Measurements from ENCODE around the gene EMC8. TPM values are rescaled to one million over a fixed set of nuclear protein-coding genes. Genes with fewer than 3 reads are reported as not detected.

The EMC8 gene
- total RNA-seq, 5 donors from 2014 or later (not counting 1 experiment from before 2014, with no cell fraction given), result 27.3 to 34.8 (median 31.1) TPM

- ATAC-seq (replicated peaks in 1 of 4) (no peak), DNase-seq (no peak)
- ChIA-PET POLR2A (no interaction called here), CTCF (no interaction called here)
- H3K4me1 ChIP-seq (ENCODE audit: control insufficient read depth in 1 of 2, extremely low read depth in 1 of 2, insufficient read depth in 2 of 2, low read length in 2 of 2), result no peaks in the 10 kb centered on the region
- no peak overlapping the region for H3K27ac ChIP-seq (ENCODE audit: low read length)
- H3K4me3 ChIP-seq (ENCODE audit: control insufficient read depth in 1 of 2, extremely low read depth in 1 of 2, low read length in 1 of 2), result no peak overlapping the region
- no peaks in the 10 kb centered on the region for H3K9me3 ChIP-seq
- H3K9me3 Mint-ChIP-seq, result no peaks in the 10 kb centered on the region
- 90% methylated on average over 15 of the region's 22 CpGs for WGBS (ENCODE audit: insufficient coverage)
- H3K36me3 ChIP-seq (ENCODE audit: control insufficient read depth in 2 of 2, extremely low read depth in 1 of 2, insufficient read depth in 1 of 2, low read length in 1 of 2), result no peaks in the 10 kb centered on the region
- peaks cover 0 to 74% of the 10 kb centered on the region in 2 experiments for H3K27me3 ChIP-seq (replicated peaks in 1 of 2; ENCODE audit: control insufficient read depth in 2 of 2, extremely low read depth in 1 of 2, insufficient read depth in 2 of 2, low read length in 1 of 2)
- H3K27ac Mint-ChIP-seq, result no peak overlapping the region
- H3K27me3 Mint-ChIP-seq, result peaks cover 27 to 42% of the 10 kb centered on the region in 2 donors
- no peaks in the 10 kb centered on the region for H3K36me3 Mint-ChIP-seq
- H3K4me3 Mint-ChIP-seq, result no peak overlapping the region
- peaks cover 0 to 4% (median 0%) of the 10 kb centered on the region in 3 donors for H3K4me1 Mint-ChIP-seq
Measured at GRCh38 chr16:85835956-85836705, 36.8 kb upstream of the EMC8 start.

GRCh38 chr16:85835227-85835751 is 35.9 kb upstream of the EMC8 start:
- Mint-ChIP-seq H3K4me3 (no peak overlapping the region), H3K27me3 (peaks cover 32 to 47% of the 10 kb centered on the region in 2 donors), H3K36me3 (no peaks in the 10 kb centered on the region), H3K27ac (no peak overlapping the region), H3K9me3 (no peaks in the 10 kb centered on the region), H3K4me1 (peaks cover 0 to 4% (median 0%) of the 10 kb centered on the region in 3 donors)
- no peaks in the 10 kb centered on the region for H3K9me3 ChIP-seq
- 87% methylated on average over 21 of the region's 21 CpGs for WGBS (ENCODE audit: insufficient coverage)
- peaks cover 0 to under 1% of the 10 kb centered on the region in 2 experiments for H3K4me1 ChIP-seq (ENCODE audit: control insufficient read depth in 1 of 2, extremely low read depth in 1 of 2, insufficient read depth in 2 of 2, low read length in 2 of 2)
- POLR2A ChIA-PET, result interaction anchor here in 1 of 2 donors (0.6 kb wide), 1 partner anchor 310 kb away, joined by 8 read pairs; no protein-coding TSS in a partner anchor
- DNase-seq, result no peak
- H3K27ac ChIP-seq (ENCODE audit: low read length), result no peak overlapping the region
- H3K4me3 ChIP-seq (ENCODE audit: control insufficient read depth in 1 of 2, extremely low read depth in 1 of 2, low read length in 1 of 2), result no peak overlapping the region
- ATAC-seq (replicated peaks in 1 of 4), result no peak
- CTCF ChIA-PET, result interaction anchor here in 1 of 2 donors (0.8 kb wide), 1 partner anchor 14 kb away, joined by 4 read pairs; no protein-coding TSS in a partner anchor
- no peaks in the 10 kb centered on the region for H3K36me3 ChIP-seq (ENCODE audit: control insufficient read depth in 2 of 2, extremely low read depth in 1 of 2, insufficient read depth in 1 of 2, low read length in 1 of 2)
- H3K27me3 ChIP-seq (replicated peaks in 1 of 2; ENCODE audit: control insufficient read depth in 2 of 2, extremely low read depth in 1 of 2, insufficient read depth in 2 of 2, low read length in 1 of 2), result peaks cover 0 to 69% of the 10 kb centered on the region in 2 experiments

- no peak overlapping the region for H3K27ac ChIP-seq (ENCODE audit: low read length)
- WGBS (ENCODE audit: insufficient coverage), result 86% methylated on average over 4 of the region's 5 CpGs
- ATAC-seq (replicated peaks in 1 of 4) (no peak), DNase-seq (no peak)
- H3K27me3 Mint-ChIP-seq, result peaks cover 32 to 42% of the 10 kb centered on the region in 2 donors
- no peaks in the 10 kb centered on the region for H3K9me3 Mint-ChIP-seq
- H3K9me3 ChIP-seq, result no peaks in the 10 kb centered on the region
- no peaks in the 10 kb centered on the region for H3K36me3 ChIP-seq (ENCODE audit: control insufficient read depth in 2 of 2, extremely low read depth in 1 of 2, insufficient read depth in 1 of 2, low read length in 1 of 2)
- peaks cover 0 to 69% of the 10 kb centered on the region in 2 experiments for H3K27me3 ChIP-seq (replicated peaks in 1 of 2; ENCODE audit: control insufficient read depth in 2 of 2, extremely low read depth in 1 of 2, insufficient read depth in 2 of 2, low read length in 1 of 2)
- ChIA-PET POLR2A (interaction anchor here in 1 of 2 donors (0.6 kb wide), 1 partner anchor 311 kb away, joined by 8 read pairs; no protein-coding TSS in a partner anchor), CTCF (interaction anchor here in 1 of 2 donors (0.8 kb wide), 1 partner anchor 13 kb away, joined by 4 read pairs; no protein-coding TSS in a partner anchor)
- H3K4me1 ChIP-seq (ENCODE audit: control insufficient read depth in 1 of 2, extremely low read depth in 1 of 2, insufficient read depth in 2 of 2, low read length in 2 of 2), result peaks cover 0 to 6% of the 10 kb centered on the region in 2 experiments
- H3K36me3 Mint-ChIP-seq, result no peaks in the 10 kb centered on the region
- no peak overlapping the region for H3K4me3 ChIP-seq (ENCODE audit: control insufficient read depth in 1 of 2, extremely low read depth in 1 of 2, low read length in 1 of 2)
- no peak overlapping the region for H3K27ac Mint-ChIP-seq
- no peak overlapping the region for H3K4me3 Mint-ChIP-seq
- H3K4me1 Mint-ChIP-seq, result peaks cover 0 to 4% (median 2%) of the 10 kb centered on the region in 3 donors
Measured at GRCh38 chr16:85834741-85835140, 35.4 kb upstream of the EMC8 start.

- POLR2A ChIA-PET, result no interaction called here
- no peak overlapping the region for H3K4me3 ChIP-seq (ENCODE audit: control insufficient read depth in 1 of 2, extremely low read depth in 1 of 2, low read length in 1 of 2)
- no peak for DNase-seq
- ATAC-seq (replicated peaks in 1 of 4), result no peak
- CTCF ChIA-PET, result no interaction called here
- H3K4me1 ChIP-seq (ENCODE audit: control insufficient read depth in 1 of 2, extremely low read depth in 1 of 2, insufficient read depth in 2 of 2, low read length in 2 of 2), result peaks cover 0 to 13% of the 10 kb centered on the region in 2 experiments
- Mint-ChIP-seq H3K4me1 (peaks cover 11 to 14% (median 12%) of the 10 kb centered on the region in 3 donors), H3K27me3 (peaks cover 25 to 50% of the 10 kb centered on the region in 2 donors), H3K4me3 (no peak overlapping the region), H3K9me3 (no peaks in the 10 kb centered on the region), H3K36me3 (no peaks in the 10 kb centered on the region), H3K27ac (peak overlapping the region in 1 of 2 donors; percentile 11)
- no peaks in the 10 kb centered on the region for H3K9me3 ChIP-seq
- 85% methylated on average over 11 of the region's 22 CpGs for WGBS (ENCODE audit: insufficient coverage)
- no peaks in the 10 kb centered on the region for H3K36me3 ChIP-seq (ENCODE audit: control insufficient read depth in 2 of 2, extremely low read depth in 1 of 2, insufficient read depth in 1 of 2, low read length in 1 of 2)
- peaks cover 0 to 62% of the 10 kb centered on the region in 2 experiments for H3K27me3 ChIP-seq (replicated peaks in 1 of 2; ENCODE audit: control insufficient read depth in 2 of 2, extremely low read depth in 1 of 2, insufficient read depth in 2 of 2, low read length in 1 of 2)
- H3K27ac ChIP-seq (ENCODE audit: low read length), result no peak overlapping the region
Measured at GRCh38 chr16:85833219-85833920, 34.0 kb upstream of the EMC8 start.

GRCh38 chr16:85832570-85833218 is 33.4 kb upstream of the EMC8 start:
- Mint-ChIP-seq H3K36me3 (no peaks in the 10 kb centered on the region), H3K9me3 (no peaks in the 10 kb centered on the region), H3K4me1 (peaks cover 11 to 14% (median 12%) of the 10 kb centered on the region in 3 donors), H3K4me3 (no peak overlapping the region), H3K27me3 (peaks cover 25 to 48% of the 10 kb centered on the region in 2 donors), H3K27ac (peak overlapping the region in 1 of 2 donors; percentile 38)
- ChIA-PET POLR2A (no interaction called here), CTCF (no interaction called here)
- Histone ChIP-seq H3K9me3 (no peaks in the 10 kb centered on the region), H3K27me3 (replicated peaks in 1 of 2; ENCODE audit: control insufficient read depth in 2 of 2, extremely low read depth in 1 of 2, insufficient read depth in 2 of 2, low read length in 1 of 2) (peaks cover 0 to 62% of the 10 kb centered on the region in 2 experiments), H3K4me1 (ENCODE audit: control insufficient read depth in 1 of 2, extremely low read depth in 1 of 2, insufficient read depth in 2 of 2, low read length in 2 of 2) (peaks cover 0 to 13% of the 10 kb centered on the region in 2 experiments), H3K27ac (ENCODE audit: low read length) (no peak overlapping the region), H3K36me3 (ENCODE audit: control insufficient read depth in 2 of 2, extremely low read depth in 1 of 2, insufficient read depth in 1 of 2, low read length in 1 of 2) (no peaks in the 10 kb centered on the region), H3K4me3 (ENCODE audit: control insufficient read depth in 1 of 2, extremely low read depth in 1 of 2, low read length in 1 of 2) (no peak overlapping the region)
- ATAC-seq (replicated peaks in 1 of 4) (no peak), DNase-seq (no peak)
- 87% methylated on average over 19 of the region's 21 CpGs for WGBS (ENCODE audit: insufficient coverage)

- no peak overlapping the region for H3K4me3 Mint-ChIP-seq
- peaks cover 11 to 14% (median 12%) of the 10 kb centered on the region in 3 donors for H3K4me1 Mint-ChIP-seq
- H3K27me3 Mint-ChIP-seq, result peaks cover 20 to 42% of the 10 kb centered on the region in 2 donors
- DNase-seq (no peak), ATAC-seq (replicated peaks in 1 of 4) (no peak)
- CTCF ChIA-PET, result no interaction called here
- Histone ChIP-seq H3K4me1 (ENCODE audit: control insufficient read depth in 1 of 2, extremely low read depth in 1 of 2, insufficient read depth in 2 of 2, low read length in 2 of 2) (peaks cover 0 to 13% of the 10 kb centered on the region in 2 experiments), H3K27ac (ENCODE audit: low read length) (no peak overlapping the region), H3K4me3 (ENCODE audit: control insufficient read depth in 1 of 2, extremely low read depth in 1 of 2, low read length in 1 of 2) (no peak overlapping the region), H3K36me3 (ENCODE audit: control insufficient read depth in 2 of 2, extremely low read depth in 1 of 2, insufficient read depth in 1 of 2, low read length in 1 of 2) (no peaks in the 10 kb centered on the region), H3K27me3 (replicated peaks in 1 of 2; ENCODE audit: control insufficient read depth in 2 of 2, extremely low read depth in 1 of 2, insufficient read depth in 2 of 2, low read length in 1 of 2) (peaks cover 0 to 46% of the 10 kb centered on the region in 2 experiments), H3K9me3 (no peaks in the 10 kb centered on the region)
- H3K9me3 Mint-ChIP-seq, result no peaks in the 10 kb centered on the region
- WGBS (ENCODE audit: insufficient coverage), result 100% methylated on average over 1 of the region's 9 CpGs
- POLR2A ChIA-PET, result no interaction called here
- no peaks in the 10 kb centered on the region for H3K36me3 Mint-ChIP-seq
- H3K27ac Mint-ChIP-seq, result no peak overlapping the region
Measured at GRCh38 chr16:85830821-85831220, 31.5 kb upstream of the EMC8 start.
